Heart left ventricle (tissue), 16 donors: ENCODE results near the gene MRNIP. TPM values are rescaled to one million over a fixed set of nuclear protein-coding genes. Genes with fewer than 3 reads are reported as not detected.

Experiments used
- ATAC-seq, 4 donors: fragments of 200-7000 bp; cut with Tn5 transposase; one replicate each; pipeline ENCODE4 v1.9.1; 2020 to 2022; ENCODE audit warnings: moderate library complexity in 4 of 4, mild to moderate bottlenecking in 3 of 4, moderate number of reproducible peaks in 1 of 4
- DNase-seq, 5 donors: peaks; one replicate each; pipeline ENCODE4 v3.0.0-alpha.2; 2020
- H3K27ac ChIP-seq, 12 donors: fragments of 200-600 bp; sonication (generic) in 4 of 12; one replicate each; pipeline versions ENCODE4 v1.5.0 to v1.8.0; 2016 to 2022; ENCODE audit warnings: mild to moderate bottlenecking in 2 of 12
- H3K27me3 ChIP-seq, 9 donors: fragments of 200-600 bp; sonication (generic) in 2 of 9; one replicate each; pipeline versions ENCODE4 v1.5.1 to v1.8.0; 2016 to 2022; ENCODE audit warnings: mild to moderate bottlenecking in 3 of 9
- H3K36me3 ChIP-seq, 9 donors: fragments of 200-600 bp; sonication (generic) in 2 of 9; one replicate each; pipeline versions ENCODE4 v1.5.0 to v1.8.0; 2018 to 2022; ENCODE audit warnings: mild to moderate bottlenecking in 2 of 9
- H3K4me1 ChIP-seq, 12 donors: fragments of 200-600 bp; sonication (generic) in 4 of 12; one replicate each; pipeline versions ENCODE4 v1.5.0 to v1.8.0; 2016 to 2022; ENCODE audit warnings: mild to moderate bottlenecking in 3 of 12
- H3K4me3 ChIP-seq, 12 donors: fragments of 200-600 bp; sonication (generic) in 4 of 12; one replicate each; pipeline versions ENCODE4 v1.5.0 to v1.8.0; 2017 to 2022; ENCODE audit warnings: mild to moderate bottlenecking in 9 of 12, moderate library complexity in 4 of 12
- H3K9me3 ChIP-seq, 12 donors: fragments of 200-600 bp; sonication (generic) in 4 of 12; one replicate each; pipeline versions ENCODE4 v1.5.0 to v1.8.0; 2016 to 2022; ENCODE audit warnings: mild to moderate bottlenecking in 1 of 12
- CTCF ChIP-seq, 12 donors: fragments of 200-600 bp; sonication (generic) in 4 of 12; IDR thresholded peaks; one replicate each; pipeline versions ENCODE4 v1.5.0 to v1.8.0; 2018 to 2022; ENCODE audit warnings: antibody characterized with exemption in 12 of 12, mild to moderate bottlenecking in 5 of 12
- POLR2A ChIP-seq, 2 donors: fragments of 450-650 bp; IDR thresholded peaks; one replicate each; pipeline ENCODE4 v1.6.1; 2017; ENCODE audit warnings: antibody characterized with exemption in 2 of 2, mild to moderate bottlenecking in 2 of 2, moderate library complexity in 2 of 2
- WGBS, 4 donors: extraction: QIAGEN DNeasy Blood & Tissue Kit in 2 of 4; methylation state at CpG; one replicate each; pipeline versions ENCODE4 v1.1.5 to v1.1.7; 2013 to 2018; 5-methylcytosine and 5-hydroxymethylcytosine counted together
- intact Hi-C, 10 donors: fragments of 100-400 bp; cut with DNase I; formaldehyde crosslinking; loops; one replicate each; pipeline versions ENCODE4 v1.11.1 to v1.14.2; 2022
- polyA plus RNA-seq, 2 donors: library from polyadenylated mRNA; stranded (reverse); fragments of 200-250 nt; gene quantifications; one replicate each; pipeline ENCODE4 v1.2.3, GENCODE V29; 2013
- total RNA-seq, 9 donors: library from RNA; depleted of rRNA in 2 of 9; stranded (reverse); fragments of >200 nt in 2 of 9; fragmentation: NEBNext Ultra II Directional in 3 of 9; extraction: Animal tissue kit (Norgen Biotek cat#: 25700) in 3 of 9; gene quantifications; one replicate each; pipeline versions ENCODE4 v1.1.0 to v1.2.4, GENCODE V29; 2016 to 2023
- donor health status: ischemic (EF 13 %, LVEDD 7.1; RV severe dilation, severe dysfunction).
- donor health status: healthy with polysubstance abuse.
- donor health status: DM: no; HTN: yes; CAD: no.
- donor health status: DM: no; HTN: no; CAD: no.
- donor health status: ischemic (EF 25% LVEDD 6.9; RV normal size, moderate dysfunction).
- donor health status: ischemic (EF 25% LVEDD 5.7; RV mildly dilated, moderate dysfunction).
- donor health status: healthy.
- donor health status: DM: yes; HTN: yes; CAD: no.
- donor health status: ischemic (EF 35%, LVEDD 5.7; RV mildly dilated, moderate dysfunction).
- donor health status: nonischemic (EF 11% LVEDD 7.7; RV severe dilation, severe dysfunction).
- donor health status: DM: yes; HTN: yes; CAD: no.
- donor health status: PGD.
- donor health status: ischemic (EF 29% LVEDD 5.4; RV normal size, mild dysfunction).
- donor health status: nonischemic (EF 23%, LVEDD 6.1; RV moderate dilation, normal function).

Gene MRNIP
- total and polyA plus RNA-seq, 11 donors: 8.5 to 24.1 (median 12.3) TPM

- 33 to 42% (median 39%) methylated on average over 7 to 8 of the region's 8 CpGs for WGBS, 4 donors
- intact Hi-C loops: loop anchor here in 2 of 10 donors (5.0 to 10.0 kb wide), 2 partner anchors 35 to 198 kb away; partner anchors contain the start of genes HNRNPH1 (in 1 of the 2) and MRNIP (in 1 of the 2)
Observed at GRCh38 chr5:179822444-179822990, 36.1 kb downstream of the MRNIP start.

GRCh38 chr5:179822059-179822432 lies 36.6 kb downstream of the MRNIP start:
- Histone ChIP-seq H3K36me3 (peaks cover 0 to 52% (median 46%) of the 10 kb centered on the region in 9 donors), H3K27ac (peak overlapping the region; percentile 98 to 100 (median 99)), H3K4me3 (peak overlapping the region; percentile 67 to 100 (median 99)), H3K9me3 (no peaks in the 10 kb centered on the region), H3K27me3 (no peaks in the 10 kb centered on the region), H3K4me1 (peaks cover 24 to 83% (median 70%) of the 10 kb centered on the region in 12 donors)
- intact Hi-C loops: loop anchor here in 2 of 10 donors (5.0 to 10.0 kb wide), 2 partner anchors 35 to 197 kb away; partner anchors contain the start of genes HNRNPH1 (in 1 of the 2) and MRNIP (in 1 of the 2)
- no peak for ATAC-seq
- WGBS, 4 donors: 46 to 59% (median 49%) methylated on average over 3 of the region's 3 CpGs
- DNase-seq: peak in 1 of 5 donors; percentile 15
- TF ChIP-seq CTCF (IDR thresholded peaks at IDR 0.05): no peak
- TF ChIP-seq POLR2A (IDR thresholded peaks at IDR 0.05): no peak

More at GRCh38 chr5:179822444-179822990, 36.1 kb downstream of the MRNIP start:
- Histone ChIP-seq H3K4me3 (peak overlapping the region; percentile 67 to 100 (median 99)), H3K9me3 (no peaks in the 10 kb centered on the region), H3K4me1 (peaks cover 24 to 83% (median 68%) of the 10 kb centered on the region in 12 donors), H3K36me3 (peaks cover 0 to 57% (median 51%) of the 10 kb centered on the region in 9 donors), H3K27me3 (no peaks in the 10 kb centered on the region), H3K27ac (peak overlapping the region in 8 of 12 donors; percentile 29 to 100 (median 100))
- TF ChIP-seq POLR2A (IDR thresholded peaks at IDR 0.05): no peak
- no peak for TF ChIP-seq CTCF (IDR thresholded peaks at IDR 0.05)
- DNase-seq (peak in 1 of 5 donors; percentile 26), ATAC-seq (no peak)

GRCh38 chr5:179821298-179822058 lies 37.1 kb downstream of the MRNIP start:
- Histone ChIP-seq H3K27me3 (no peaks in the 10 kb centered on the region), H3K36me3 (peaks cover 0 to 46% (median 40%) of the 10 kb centered on the region in 9 donors), H3K27ac (peak overlapping the region; percentile 98 to 100 (median 99)), H3K4me1 (peaks cover 24 to 83% (median 72%) of the 10 kb centered on the region in 12 donors), H3K9me3 (no peaks in the 10 kb centered on the region), H3K4me3 (peak overlapping the region; percentile 67 to 100 (median 99))
- ATAC-seq (peak; percentile 80 to 87 (median 83)), DNase-seq (peak; percentile 97 to 99 (median 98))
- intact Hi-C loops: loop anchor here in 5 of 10 donors (1.0 to 10.0 kb wide), 5 partner anchors 15 to 197 kb away; partner anchors contain the start of genes MRNIP (in 4 of the 5), MGAT4B (in 2 of the 5) and HNRNPH1 (in 1 of the 5)
- peak in 1 of 12 donors; percentile 12 for TF ChIP-seq CTCF (IDR thresholded peaks at IDR 0.05)
- TF ChIP-seq POLR2A (IDR thresholded peaks at IDR 0.05): peak in 1 of 2 donors; percentile 89
- WGBS, 4 donors: 0 to 1% (median 0%) methylated on average over 29 to 54 of the region's 54 CpGs
